ENCODE results near the gene ZFHX2. TPM values are rescaled to one million over a fixed set of nuclear protein-coding genes. Genes with fewer than 3 reads are reported as not detected.

Gene ZFHX2
- total and polyA plus RNA-seq, 2 of the 13 experiments (the other 11 are each of a cell fraction or from before 2014, with no cell fraction given), result 0.17 to 0.44 TPM

DNA sequence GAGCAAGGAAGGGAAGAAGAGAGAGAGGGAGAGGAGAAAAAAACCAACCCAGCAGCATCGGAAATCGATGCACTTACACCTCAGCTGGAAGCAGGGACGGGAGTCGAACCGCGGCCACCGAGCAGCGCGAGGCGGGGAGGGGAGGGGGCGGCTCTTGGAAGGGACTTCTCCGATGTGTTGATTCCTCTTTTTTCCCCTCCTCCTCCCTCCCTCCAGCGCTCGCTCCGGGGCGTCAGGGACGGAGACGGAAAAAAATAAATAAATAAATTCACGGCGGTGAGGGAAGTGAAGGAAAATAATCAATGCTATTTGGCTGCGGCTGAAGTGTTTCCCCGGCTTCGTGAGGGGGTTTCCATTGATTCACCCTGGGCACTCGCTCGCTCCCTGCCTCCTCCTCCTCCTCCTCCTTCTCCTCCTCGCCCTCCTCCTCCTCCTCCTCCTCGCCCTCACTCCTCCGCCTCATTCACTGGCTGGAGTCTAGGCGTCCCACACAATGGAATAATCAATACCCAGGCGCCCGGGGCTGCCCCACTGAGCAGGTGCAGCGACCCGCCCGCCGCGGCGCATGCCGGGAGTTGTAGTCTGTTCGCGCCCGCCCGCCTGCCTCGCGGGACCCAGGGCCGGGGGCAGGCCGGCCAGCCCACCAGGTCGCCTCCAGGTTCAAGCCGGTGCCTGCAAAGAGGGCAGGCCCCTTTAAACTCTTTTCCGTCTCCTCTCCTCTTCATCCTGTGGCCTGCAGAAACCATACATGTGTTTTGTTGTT lies at the start of gene ZFHX2 (continued):
- TF ChIP-seq, protein P1, sequence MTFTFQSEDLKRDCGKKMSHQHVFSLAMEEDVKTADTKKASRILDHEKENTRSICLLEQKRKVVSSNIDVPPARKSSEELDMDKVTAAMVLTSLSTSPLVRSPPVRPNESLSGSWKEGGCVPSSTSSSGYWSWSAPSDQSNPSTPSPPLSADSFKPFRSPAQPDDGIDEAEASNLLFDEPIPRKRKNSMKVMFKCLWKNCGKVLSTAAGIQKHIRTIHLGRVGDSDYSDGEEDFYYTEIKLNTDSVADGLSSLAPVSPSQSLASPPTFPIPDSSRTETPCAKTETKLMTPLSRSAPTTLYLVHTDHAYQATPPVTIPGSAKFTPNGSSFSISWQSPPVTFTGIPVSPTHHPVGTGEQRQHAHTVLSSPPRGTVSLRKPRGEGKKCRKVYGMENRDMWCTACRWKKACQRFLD (CRISPR knock-in tag; IDR thresholded peaks at IDR 0.05; ENCODE audit: borderline replicate concordance), result peak; percentile 24; the same call in 1 of the 2 replicates
- TF ChIP-seq, protein P2, sequence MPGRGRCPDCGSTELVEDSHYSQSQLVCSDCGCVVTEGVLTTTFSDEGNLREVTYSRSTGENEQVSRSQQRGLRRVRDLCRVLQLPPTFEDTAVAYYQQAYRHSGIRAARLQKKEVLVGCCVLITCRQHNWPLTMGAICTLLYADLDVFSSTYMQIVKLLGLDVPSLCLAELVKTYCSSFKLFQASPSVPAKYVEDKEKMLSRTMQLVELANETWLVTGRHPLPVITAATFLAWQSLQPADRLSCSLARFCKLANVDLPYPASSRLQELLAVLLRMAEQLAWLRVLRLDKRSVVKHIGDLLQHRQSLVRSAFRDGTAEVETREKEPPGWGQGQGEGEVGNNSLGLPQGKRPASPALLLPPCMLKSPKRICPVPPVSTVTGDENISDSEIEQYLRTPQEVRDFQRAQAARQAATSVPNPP (CRISPR knock-in tag; IDR thresholded peaks at IDR 0.05), result 0 out of 2 replicates have a peak, but pooled peaks have one; percentile 52
- TF ChIP-seq BHLHE40 (IDR thresholded peaks at IDR 0.05; ENCODE audit: low read length) (0 out of 2 replicates have a peak, but pooled peaks have one; percentile 36), ZBTB7B (CRISPR knock-in tag; IDR thresholded peaks at IDR 0.05) (peak; percentile 93), JDP2 (CRISPR knock-in tag; IDR thresholded peaks at IDR 0.05; ENCODE audit: borderline replicate concordance) (no peak; the same call in 1 of the 2 replicates), ZNF232 (CRISPR knock-in tag; IDR thresholded peaks at IDR 0.05; ENCODE audit: borderline replicate concordance) (peak; percentile 87; the same call in 1 of the 2 replicates), POLR2AphosphoS2 (IDR thresholded peaks at IDR 0.05; ENCODE audit: low read depth, low read length) (no peak), RAD21 (CRISPR knock-in tag; IDR thresholded peaks at IDR 0.05) (peak; percentile 41), KLF12 (CRISPR knock-in tag; IDR thresholded peaks at IDR 0.05; ENCODE audit: borderline replicate concordance) (peak; percentile 97), SOX5 (CRISPR knock-in tag; IDR thresholded peaks at IDR 0.05; ENCODE audit: borderline replicate concordance) (peak; percentile 35; the same call in 1 of the 2 replicates), MAFG (CRISPR knock-in tag; IDR thresholded peaks at IDR 0.05) (no peak; the same call in 1 of the 2 replicates), HIVEP1 (CRISPR knock-in tag; IDR thresholded peaks at IDR 0.05) (peak; percentile 84; the same call in 1 of the 2 replicates), ZNF777 (CRISPR knock-in tag; IDR thresholded peaks at IDR 0.05) (0 out of 2 replicates have a peak, but pooled peaks have one; percentile 37), ZNF17 (CRISPR knock-in tag; IDR thresholded peaks at IDR 0.05) (no peak), TAF15 (IDR thresholded peaks at IDR 0.05; ENCODE audit: low read depth, low read length, poor library complexity, severe bottlenecking) (no peak), STAT5B (CRISPR knock-in tag; IDR thresholded peaks at IDR 0.05) (peak; percentile 61; the same call in 1 of the 2 replicates), CBFB (CRISPR knock-in tag; IDR thresholded peaks at IDR 0.05) (peak; percentile 39; the same call in 1 of the 2 replicates), PTBP1 (IDR thresholded peaks at IDR 0.05; ENCODE audit: low read depth, low read length, poor library complexity, severe bottlenecking) (peak; percentile 89), TBL1XR1 (IDR thresholded peaks at IDR 0.05; ENCODE audit: borderline replicate concordance, low read length, partially characterized antibody) (peak; percentile 33), SP1 (IDR thresholded peaks at IDR 0.05) (no peak), SP1 (CRISPR knock-in tag; IDR thresholded peaks at IDR 0.05) (peak; percentile 55; the same call in 1 of the 2 replicates)
- TF ChIP-seq, protein P3, sequence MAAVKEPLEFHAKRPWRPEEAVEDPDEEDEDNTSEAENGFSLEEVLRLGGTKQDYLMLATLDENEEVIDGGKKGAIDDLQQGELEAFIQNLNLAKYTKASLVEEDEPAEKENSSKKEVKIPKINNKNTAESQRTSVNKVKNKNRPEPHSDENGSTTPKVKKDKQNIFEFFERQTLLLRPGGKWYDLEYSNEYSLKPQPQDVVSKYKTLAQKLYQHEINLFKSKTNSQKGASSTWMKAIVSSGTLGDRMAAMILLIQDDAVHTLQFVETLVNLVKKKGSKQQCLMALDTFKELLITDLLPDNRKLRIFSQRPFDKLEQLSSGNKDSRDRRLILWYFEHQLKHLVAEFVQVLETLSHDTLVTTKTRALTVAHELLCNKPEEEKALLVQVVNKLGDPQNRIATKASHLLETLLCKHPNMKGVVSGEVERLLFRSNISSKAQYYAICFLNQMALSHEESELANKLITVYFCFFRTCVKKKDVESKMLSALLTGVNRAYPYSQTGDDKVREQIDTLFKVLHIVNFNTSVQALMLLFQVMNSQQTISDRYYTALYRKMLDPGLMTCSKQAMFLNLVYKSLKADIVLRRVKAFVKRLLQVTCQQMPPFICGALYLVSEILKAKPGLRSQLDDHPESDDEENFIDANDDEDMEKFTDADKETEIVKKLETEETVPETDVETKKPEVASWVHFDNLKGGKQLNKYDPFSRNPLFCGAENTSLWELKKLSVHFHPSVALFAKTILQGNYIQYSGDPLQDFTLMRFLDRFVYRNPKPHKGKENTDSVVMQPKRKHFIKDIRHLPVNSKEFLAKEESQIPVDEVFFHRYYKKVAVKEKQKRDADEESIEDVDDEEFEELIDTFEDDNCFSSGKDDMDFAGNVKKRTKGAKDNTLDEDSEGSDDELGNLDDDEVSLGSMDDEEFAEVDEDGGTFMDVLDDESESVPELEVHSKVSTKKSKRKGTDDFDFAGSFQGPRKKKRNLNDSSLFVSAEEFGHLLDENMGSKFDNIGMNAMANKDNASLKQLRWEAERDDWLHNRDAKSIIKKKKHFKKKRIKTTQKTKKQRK (IDR thresholded peaks at IDR 0.05; ENCODE audit: low read length), result no peak
- TF ChIP-seq, protein P4, sequence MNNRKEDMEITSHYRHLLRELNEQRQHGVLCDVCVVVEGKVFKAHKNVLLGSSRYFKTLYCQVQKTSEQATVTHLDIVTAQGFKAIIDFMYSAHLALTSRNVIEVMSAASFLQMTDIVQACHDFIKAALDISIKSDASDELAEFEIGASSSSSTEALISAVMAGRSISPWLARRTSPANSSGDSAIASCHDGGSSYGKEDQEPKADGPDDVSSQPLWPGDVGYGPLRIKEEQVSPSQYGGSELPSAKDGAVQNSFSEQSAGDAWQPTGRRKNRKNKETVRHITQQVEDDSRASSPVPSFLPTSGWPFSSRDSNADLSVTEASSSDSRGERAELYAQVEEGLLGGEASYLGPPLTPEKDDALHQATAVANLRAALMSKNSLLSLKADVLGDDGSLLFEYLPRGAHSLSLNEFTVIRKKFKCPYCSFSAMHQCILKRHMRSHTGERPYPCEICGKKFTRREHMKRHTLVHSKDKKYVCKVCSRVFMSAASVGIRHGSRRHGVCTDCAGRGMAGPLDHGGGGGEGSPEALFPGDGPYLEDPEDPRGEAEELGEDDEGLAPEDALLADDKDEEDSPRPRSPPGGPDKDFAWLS (CRISPR knock-in tag; IDR thresholded peaks at IDR 0.05; ENCODE audit: borderline replicate concordance), result peak; percentile 62; the same call in 1 of the 2 replicates

Measured in HepG2 (cell line).